Osteocyte (in vitro differentiated cells): ENCODE results near the gene ABHD4. TPM values are rescaled to one million over a fixed set of nuclear protein-coding genes. Genes with fewer than 3 reads are reported as not detected.
"Not testable (repeated sequence)": the region's sequence is repeated elsewhere in the genome, so short reads cannot be mapped to it uniquely, and the experiment has no call there.

Source experiments
- DNase-seq: peaks from one replicate; pipeline ENCODE4 v3.0.0; 2021; ENCODE audit warnings: mixed read lengths; ENCODE audit not compliant: unreplicated experiment; ENCODE audit errors: extremely low spot score
- H3K27ac Mint-ChIP-seq: one replicate; pipeline ENCODE4 v1.8.0; 2021; ENCODE audit warnings: mild to moderate bottlenecking, mixed read lengths; ENCODE audit not compliant: unreplicated experiment
- H3K27me3 Mint-ChIP-seq: one replicate; pipeline ENCODE4 v1.8.0; 2021; ENCODE audit warnings: mixed read lengths; ENCODE audit not compliant: unreplicated experiment
- H3K36me3 Mint-ChIP-seq: one replicate; pipeline ENCODE4 v1.8.0; 2021; ENCODE audit warnings: mixed read lengths; ENCODE audit not compliant: unreplicated experiment
- H3K4me1 Mint-ChIP-seq: one replicate; pipeline ENCODE4 v1.8.0; 2021; ENCODE audit warnings: mixed read lengths; ENCODE audit not compliant: unreplicated experiment
- H3K4me3 Mint-ChIP-seq: one replicate; pipeline ENCODE4 v1.8.0; 2021; ENCODE audit warnings: mild to moderate bottlenecking, moderate library complexity, mixed read lengths; ENCODE audit not compliant: unreplicated experiment
- H3K9me3 Mint-ChIP-seq: one replicate; pipeline ENCODE4 v1.8.0; 2021; ENCODE audit warnings: mixed read lengths; ENCODE audit not compliant: unreplicated experiment
- total RNA-seq: library from RNA; stranded (reverse); gene quantifications from 2 replicates; pipeline ENCODE4 v1.2.1, GENCODE V29; 2021
- TF ChIP-seq, protein P1 (sequence below): fragments of 200-600 bp; sonication (generic); IDR thresholded peaks from 2 replicates; pipeline ENCODE4 v1.5.0; 2021; ENCODE audit warnings: antibody characterized with exemption, mild to moderate bottlenecking, moderate library complexity

The ABHD4 gene
- total RNA-seq, 1 donor from 2014 or later = 74.1 TPM

- Mint-ChIP-seq H3K4me1 (peaks cover 37% of the 10 kb centered on the region), H3K27ac (peak overlapping the region; percentile 96), H3K4me3 (no peak overlapping the region), H3K9me3 (no peaks in the 10 kb centered on the region), H3K27me3 (no peaks in the 10 kb centered on the region), H3K36me3 (peaks cover 50% of the 10 kb centered on the region)
- no peak for DNase-seq
- TF ChIP-seq, protein P1, sequence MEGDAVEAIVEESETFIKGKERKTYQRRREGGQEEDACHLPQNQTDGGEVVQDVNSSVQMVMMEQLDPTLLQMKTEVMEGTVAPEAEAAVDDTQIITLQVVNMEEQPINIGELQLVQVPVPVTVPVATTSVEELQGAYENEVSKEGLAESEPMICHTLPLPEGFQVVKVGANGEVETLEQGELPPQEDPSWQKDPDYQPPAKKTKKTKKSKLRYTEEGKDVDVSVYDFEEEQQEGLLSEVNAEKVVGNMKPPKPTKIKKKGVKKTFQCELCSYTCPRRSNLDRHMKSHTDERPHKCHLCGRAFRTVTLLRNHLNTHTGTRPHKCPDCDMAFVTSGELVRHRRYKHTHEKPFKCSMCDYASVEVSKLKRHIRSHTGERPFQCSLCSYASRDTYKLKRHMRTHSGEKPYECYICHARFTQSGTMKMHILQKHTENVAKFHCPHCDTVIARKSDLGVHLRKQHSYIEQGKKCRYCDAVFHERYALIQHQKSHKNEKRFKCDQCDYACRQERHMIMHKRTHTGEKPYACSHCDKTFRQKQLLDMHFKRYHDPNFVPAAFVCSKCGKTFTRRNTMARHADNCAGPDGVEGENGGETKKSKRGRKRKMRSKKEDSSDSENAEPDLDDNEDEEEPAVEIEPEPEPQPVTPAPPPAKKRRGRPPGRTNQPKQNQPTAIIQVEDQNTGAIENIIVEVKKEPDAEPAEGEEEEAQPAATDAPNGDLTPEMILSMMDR = no peak
These were observed 12.8 kb downstream of the ABHD4 start for GRCh38 chr14:22610931-22611330.

- TF ChIP-seq, protein P1 = peak; percentile 51
- Mint-ChIP-seq H3K4me1 (peaks cover 37% of the 10 kb centered on the region), H3K27me3 (no peaks in the 10 kb centered on the region), H3K27ac (peak overlapping the region; percentile 96), H3K9me3 (no peaks in the 10 kb centered on the region), H3K36me3 (peaks cover 35% of the 10 kb centered on the region), H3K4me3 (peak overlapping the region; percentile 31)
- DNase-seq = no peak
These were observed 15.1 kb downstream of the ABHD4 start for GRCh38 chr14:22613106-22613695.

GRCh38 chr14:22613736-22614239 lies 15.7 kb downstream of the ABHD4 start:
- DNase-seq = no peak
- peaks cover 37% of the 10 kb centered on the region for H3K4me1 Mint-ChIP-seq
- peak overlapping the region; percentile 31 for H3K4me3 Mint-ChIP-seq

DNA sequence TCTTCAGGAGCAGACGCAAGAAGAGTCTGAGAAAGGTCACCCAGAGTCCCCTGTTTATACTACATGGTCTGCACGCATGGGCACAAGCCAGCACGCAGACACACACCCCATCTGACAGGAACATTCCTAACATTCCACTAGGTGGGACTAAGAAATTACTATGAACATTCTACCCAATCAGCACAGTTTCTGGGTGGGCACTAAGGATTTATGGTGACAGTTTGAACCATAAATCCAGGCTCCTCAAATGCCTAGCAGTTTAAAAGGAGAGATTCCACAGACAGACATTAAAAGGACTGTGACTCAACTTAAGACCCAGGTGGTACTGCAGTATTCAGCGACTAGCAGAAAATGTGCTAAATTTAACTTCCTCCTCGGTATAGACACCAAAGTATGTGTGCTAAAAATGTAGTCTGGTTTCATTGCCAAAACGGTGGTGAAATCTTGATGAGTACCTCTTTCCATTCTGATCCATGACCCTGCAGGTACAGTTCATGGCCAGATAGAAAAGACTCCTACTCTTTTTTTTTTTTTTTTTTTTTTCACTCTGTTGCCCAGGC lies 16.2 kb downstream of the ABHD4 start:
- peak; percentile 88 for DNase-seq

More at GRCh38 chr14:22613736-22614239, 15.7 kb downstream of the ABHD4 start:
- Mint-ChIP-seq H3K36me3 (peaks cover 31% of the 10 kb centered on the region), H3K27me3 (no peaks in the 10 kb centered on the region), H3K27ac (peak overlapping the region; percentile 96), H3K9me3 (no peaks in the 10 kb centered on the region)
- TF ChIP-seq, protein P1 = no peak

GRCh38 chr14:22615765-22616164 lies 17.7 kb downstream of the ABHD4 start:
- H3K4me3 Mint-ChIP-seq, H3K27ac Mint-ChIP-seq, H3K9me3 Mint-ChIP-seq, DNase-seq, H3K27me3 Mint-ChIP-seq: not testable (repeated sequence)
- H3K4me1 Mint-ChIP-seq = peaks cover 37% of the 10 kb centered on the region
- peaks cover 18% of the 10 kb centered on the region for H3K36me3 Mint-ChIP-seq

More for the DNA sequence above, 16.2 kb downstream of the ABHD4 start:
- Mint-ChIP-seq H3K4me1 (peaks cover 37% of the 10 kb centered on the region), H3K27ac (peak overlapping the region; percentile 96), H3K27me3 (no peaks in the 10 kb centered on the region), H3K4me3 (no peak overlapping the region), H3K9me3 (no peaks in the 10 kb centered on the region), H3K36me3 (peaks cover 29% of the 10 kb centered on the region)
- TF ChIP-seq, protein P1 = no peak
